Measurements from ENCODE around the gene SPATS2L.

Gene SPATS2L

GRCh38 chr2:200418399-200418798 is 111.9 kb downstream of the SPATS2L start:
- DNase-seq: no peak

GRCh38 chr2:200419325-200419724 is 112.8 kb downstream of the SPATS2L start:
- DNase-seq: no peak

DNA sequence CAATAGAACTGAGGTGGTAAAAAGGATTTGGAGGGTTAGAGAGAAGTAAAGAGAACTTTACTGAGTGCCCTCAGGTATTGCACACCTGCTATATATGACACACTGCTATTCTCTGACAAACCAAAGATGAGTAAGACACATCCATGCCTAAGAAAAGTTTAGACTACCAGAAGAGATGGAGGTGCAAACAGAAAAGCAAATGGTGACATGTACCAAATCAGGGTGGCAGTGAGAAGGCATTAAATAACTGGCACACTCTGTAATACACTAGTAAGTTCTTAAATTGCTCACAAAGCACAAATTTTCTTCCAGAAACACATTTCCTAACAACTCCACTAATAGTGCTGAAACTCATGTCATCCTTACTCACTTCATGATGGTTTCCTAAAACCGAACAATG is 114.8 kb downstream of the SPATS2L start:
- no peak for DNase-seq

- no peak for DNase-seq
Measured at GRCh38 chr2:200422071-200422470, 115.6 kb downstream of the SPATS2L start.

- DNase-seq: no peak
Measured at GRCh38 chr2:200422532-200423261, 116.2 kb downstream of the SPATS2L start.

DNA sequence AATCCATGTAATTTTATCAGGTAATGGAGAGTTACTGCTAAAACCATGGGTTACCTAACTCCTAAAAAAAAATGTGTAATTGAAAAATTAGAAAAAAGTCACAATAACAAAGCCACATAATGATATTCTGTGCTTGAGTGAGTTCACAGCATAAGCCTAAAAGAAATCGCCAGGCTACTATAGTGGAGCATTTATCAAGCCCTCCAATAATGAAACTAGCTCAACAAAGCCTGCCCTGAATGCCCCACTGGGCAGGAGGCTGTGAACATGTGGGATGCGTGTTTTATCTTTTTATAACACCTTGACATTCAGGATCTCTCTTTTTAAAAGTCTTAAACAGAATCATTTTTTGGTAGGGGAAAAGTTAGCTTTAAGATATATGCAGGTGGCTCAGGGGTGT is 117.0 kb downstream of the SPATS2L start:
- no peak for DNase-seq

- DNase-seq: no peak
Measured at GRCh38 chr2:200425026-200425821, 118.7 kb downstream of the SPATS2L start.

GRCh38 chr2:200426754-200427153 is 120.3 kb downstream of the SPATS2L start:
- DNase-seq: no peak

DNA sequence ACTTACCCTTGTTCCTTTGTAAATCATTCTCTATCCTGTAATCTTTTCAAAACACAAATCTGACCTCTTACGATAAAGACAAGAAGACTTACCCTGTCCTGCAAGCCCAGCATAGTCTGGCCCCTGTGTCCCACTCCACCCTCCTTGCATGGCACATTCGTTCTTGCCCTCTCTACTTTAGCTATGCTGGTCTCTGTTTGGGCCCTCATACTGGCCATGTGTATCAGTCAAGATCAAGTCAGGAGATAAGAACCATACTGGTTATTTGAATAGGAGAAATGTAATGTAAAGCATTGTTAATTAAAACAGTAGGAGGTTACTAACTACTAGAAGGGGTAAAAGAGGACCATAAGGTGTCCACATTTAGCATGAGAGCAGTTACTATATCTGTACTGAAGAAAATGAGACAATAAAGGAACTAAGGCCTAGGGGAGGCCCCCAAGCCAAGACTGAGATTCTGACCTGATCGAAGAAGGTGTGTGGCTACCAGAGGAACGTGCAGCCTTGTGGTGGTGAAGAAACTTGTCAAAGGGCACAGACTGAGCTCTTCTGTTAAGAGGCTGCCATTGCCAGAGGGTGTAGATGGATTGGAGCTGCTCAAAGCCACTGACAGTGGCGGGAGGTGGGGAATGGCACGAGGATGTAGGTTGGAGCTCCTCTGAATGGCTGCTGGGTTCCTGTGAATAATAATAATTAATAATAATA is 122.6 kb downstream of the SPATS2L start:
- no peak for DNase-seq

GRCh38 chr2:200430017-200430416 is 123.5 kb downstream of the SPATS2L start:
- no peak for DNase-seq

- DNase-seq: no peak
Measured at GRCh38 chr2:200431996-200432705, 125.7 kb downstream of the SPATS2L start.

DNA sequence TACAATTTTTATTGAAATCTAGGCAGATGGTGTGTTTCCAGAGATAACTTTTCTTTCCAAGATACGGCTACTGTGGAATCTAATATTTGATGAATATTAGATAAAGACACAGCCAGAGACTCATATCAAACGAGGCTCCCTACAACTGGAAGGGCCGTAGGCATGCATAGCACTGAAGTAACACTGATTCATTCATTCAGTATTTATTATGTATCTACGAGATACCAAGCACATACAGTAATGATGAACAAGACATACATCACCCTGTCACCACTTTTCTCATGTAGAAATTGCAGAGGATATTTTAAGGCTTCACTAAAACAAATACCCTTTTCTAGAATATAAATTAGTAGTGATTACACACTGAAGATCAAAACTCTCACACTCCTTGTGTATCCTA is 128.9 kb downstream of the SPATS2L start:
- DNase-seq: no peak

- DNase-seq: no peak
Measured at GRCh38 chr2:200438251-200438650, 131.8 kb downstream of the SPATS2L start.

- no peak for DNase-seq
Measured at GRCh38 chr2:200438846-200439245, 132.4 kb downstream of the SPATS2L start.

GRCh38 chr2:200439981-200440380 is 133.5 kb downstream of the SPATS2L start:
- DNase-seq: no peak

GRCh38 chr2:200442471-200442870 is 136.0 kb downstream of the SPATS2L start:
- no peak for DNase-seq

DNA sequence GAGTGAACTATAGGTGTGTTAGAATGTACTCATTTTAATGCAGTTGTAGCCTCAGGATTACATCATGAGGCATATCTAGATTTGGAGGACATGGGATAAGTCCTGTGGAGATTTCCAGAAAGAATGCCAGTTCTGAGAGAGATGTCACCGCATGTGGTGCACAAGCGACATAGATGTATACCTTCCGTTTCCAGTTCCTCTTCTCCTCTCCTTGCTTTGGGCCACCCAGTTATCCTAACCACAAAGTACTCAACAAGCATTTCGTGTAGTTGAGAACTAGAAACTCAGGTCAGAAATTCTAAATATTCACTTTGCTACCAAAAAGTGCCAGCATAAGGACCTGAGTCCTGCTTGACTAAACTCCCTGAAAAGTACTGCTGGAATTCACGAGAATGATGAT is 136.9 kb downstream of the SPATS2L start:
- no peak for DNase-seq

- no peak for DNase-seq
Measured at GRCh38 chr2:200443916-200444315, 137.4 kb downstream of the SPATS2L start.

- DNase-seq: no peak
Measured at GRCh38 chr2:200444530-200444929, 138.0 kb downstream of the SPATS2L start.

GRCh38 chr2:200445284-200445683 is 138.8 kb downstream of the SPATS2L start:
- DNase-seq: no peak

- no peak for DNase-seq
Measured at GRCh38 chr2:200446612-200447011, 140.1 kb downstream of the SPATS2L start.

DNA sequence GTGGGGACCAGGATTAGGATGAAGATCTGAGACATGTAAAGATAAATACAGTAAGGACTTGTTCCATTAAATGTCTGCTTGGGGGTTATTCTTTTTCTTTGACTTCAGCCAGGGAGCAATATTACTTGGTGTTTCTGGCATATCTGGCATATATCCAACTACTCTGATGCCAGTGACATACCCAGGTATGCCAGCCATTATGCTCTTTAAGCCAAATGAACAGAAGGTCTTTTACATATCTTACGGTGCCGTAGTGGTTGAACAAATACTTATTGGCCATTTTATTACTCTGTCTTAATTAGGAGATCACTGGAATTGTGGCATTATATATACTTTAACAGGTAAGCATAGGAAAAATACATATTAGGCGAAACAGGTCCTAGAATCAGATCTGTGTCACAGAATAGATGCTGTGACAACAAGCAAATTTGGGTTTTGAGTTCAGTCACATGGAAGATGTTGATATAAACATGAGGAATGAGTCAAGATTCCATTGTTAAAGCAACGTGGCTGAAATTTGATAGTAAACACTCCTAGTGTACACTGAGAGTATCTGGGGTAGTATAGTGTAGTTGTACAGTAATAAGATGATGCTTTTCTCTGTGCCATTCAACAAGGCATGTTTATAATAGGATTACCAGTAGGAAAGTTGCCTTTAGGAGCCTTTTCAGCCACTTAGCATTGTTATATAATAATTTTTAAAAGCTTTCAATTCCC is 140.8 kb downstream of the SPATS2L start:
- no peak for DNase-seq
